ENCODE results near the gene NPL. TPM values are rescaled to one million over a fixed set of nuclear protein-coding genes. Genes with fewer than 3 reads are reported as not detected.

The NPL gene
- total RNA-seq, 2 donors from 2014 or later = 5.8 to 8.7 TPM

DNA sequence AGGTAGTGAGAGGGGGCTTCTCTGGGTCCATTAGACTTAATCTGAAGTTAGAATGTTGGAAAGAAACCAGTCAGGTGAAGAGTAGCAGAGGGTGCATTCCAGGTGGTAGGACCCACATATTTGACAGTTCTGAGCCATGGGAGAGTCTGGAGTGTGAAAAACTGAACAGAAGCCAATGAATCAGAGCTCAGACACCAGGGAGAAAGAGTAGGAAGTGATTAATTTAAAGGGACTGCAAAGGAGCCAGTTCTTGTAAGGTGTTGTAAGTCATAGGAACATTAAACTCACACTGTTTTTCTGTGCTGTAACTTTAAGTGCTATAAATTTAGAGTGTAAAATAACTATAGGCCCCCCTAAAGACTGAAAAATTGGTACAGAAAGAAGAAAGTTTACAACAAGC is 43.7 kb downstream of the NPL start:
- Histone ChIP-seq H3K9me3 (ENCODE audit: control insufficient read depth, low read length) (no peaks in the 10 kb centered on the region), H3K9ac (ENCODE audit: extremely low read depth, low read length, poor library complexity, severe bottlenecking) (no peak overlapping the region), H3K4me3 (ENCODE audit: low read length) (no peak overlapping the region), H3K4me1 (ENCODE audit: control insufficient read depth, insufficient read depth, low read length) (peaks cover 7% of the 10 kb centered on the region), H3K36me3 (ENCODE audit: control insufficient read depth, insufficient read depth, low read length) (peaks cover 7% of the 10 kb centered on the region), H3K27me3 (ENCODE audit: control insufficient read depth, insufficient read depth, low read length, poor library complexity, severe bottlenecking) (no peaks in the 10 kb centered on the region), H3K27ac (ENCODE audit: low read depth, low read length) (no peak overlapping the region)
- TF ChIP-seq, protein P1, sequence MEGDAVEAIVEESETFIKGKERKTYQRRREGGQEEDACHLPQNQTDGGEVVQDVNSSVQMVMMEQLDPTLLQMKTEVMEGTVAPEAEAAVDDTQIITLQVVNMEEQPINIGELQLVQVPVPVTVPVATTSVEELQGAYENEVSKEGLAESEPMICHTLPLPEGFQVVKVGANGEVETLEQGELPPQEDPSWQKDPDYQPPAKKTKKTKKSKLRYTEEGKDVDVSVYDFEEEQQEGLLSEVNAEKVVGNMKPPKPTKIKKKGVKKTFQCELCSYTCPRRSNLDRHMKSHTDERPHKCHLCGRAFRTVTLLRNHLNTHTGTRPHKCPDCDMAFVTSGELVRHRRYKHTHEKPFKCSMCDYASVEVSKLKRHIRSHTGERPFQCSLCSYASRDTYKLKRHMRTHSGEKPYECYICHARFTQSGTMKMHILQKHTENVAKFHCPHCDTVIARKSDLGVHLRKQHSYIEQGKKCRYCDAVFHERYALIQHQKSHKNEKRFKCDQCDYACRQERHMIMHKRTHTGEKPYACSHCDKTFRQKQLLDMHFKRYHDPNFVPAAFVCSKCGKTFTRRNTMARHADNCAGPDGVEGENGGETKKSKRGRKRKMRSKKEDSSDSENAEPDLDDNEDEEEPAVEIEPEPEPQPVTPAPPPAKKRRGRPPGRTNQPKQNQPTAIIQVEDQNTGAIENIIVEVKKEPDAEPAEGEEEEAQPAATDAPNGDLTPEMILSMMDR (conservative IDR thresholded peaks at IDR 0.05) = no peak
- no peak overlapping the region for H3K4me3 Mint-ChIP-seq
- no peaks in the 10 kb centered on the region for H3K27me3 Mint-ChIP-seq (ENCODE audit: insufficient read depth)
- no peak overlapping the region for H3K27ac Mint-ChIP-seq
- no peaks in the 10 kb centered on the region for H3K9me3 Mint-ChIP-seq
- peaks cover 13% of the 10 kb centered on the region for H3K4me1 Mint-ChIP-seq
- no peak for DNase-seq
- peaks cover 2% of the 10 kb centered on the region for H3K36me3 Mint-ChIP-seq (ENCODE audit: low read depth)

GRCh38 chr1:182834326-182834725 is 44.8 kb downstream of the NPL start:
- Mint-ChIP-seq H3K4me3 (no peak overlapping the region), H3K36me3 (ENCODE audit: low read depth) (peaks cover 2% of the 10 kb centered on the region), H3K4me1 (peaks cover 8% of the 10 kb centered on the region), H3K27me3 (ENCODE audit: insufficient read depth) (no peaks in the 10 kb centered on the region), H3K27ac (no peak overlapping the region), H3K9me3 (no peaks in the 10 kb centered on the region)
- 77 to 87% methylated on average over 2 of the region's 2 CpGs for WGBS, 2 experiments (ENCODE audit: insufficient coverage in 1 of 2, insufficient read length in 1 of 2)
- TF ChIP-seq, protein P1 (conservative IDR thresholded peaks at IDR 0.05) = no peak
- no peak overlapping the region for H3K27ac ChIP-seq (ENCODE audit: low read depth, low read length)
- no peaks in the 10 kb centered on the region for H3K9me3 ChIP-seq (ENCODE audit: control insufficient read depth, low read length)
- H3K27me3 ChIP-seq (ENCODE audit: control insufficient read depth, insufficient read depth, low read length, poor library complexity, severe bottlenecking) = no peaks in the 10 kb centered on the region
- H3K36me3 ChIP-seq (ENCODE audit: control insufficient read depth, insufficient read depth, low read length) = peaks cover 6% of the 10 kb centered on the region
- no peaks in the 10 kb centered on the region for H3K4me1 ChIP-seq (ENCODE audit: control insufficient read depth, insufficient read depth, low read length)
- no peak for DNase-seq
- no peak overlapping the region for H3K9ac ChIP-seq (ENCODE audit: extremely low read depth, low read length, poor library complexity, severe bottlenecking)
- no peak overlapping the region for H3K4me3 ChIP-seq (ENCODE audit: low read length)

DNA sequence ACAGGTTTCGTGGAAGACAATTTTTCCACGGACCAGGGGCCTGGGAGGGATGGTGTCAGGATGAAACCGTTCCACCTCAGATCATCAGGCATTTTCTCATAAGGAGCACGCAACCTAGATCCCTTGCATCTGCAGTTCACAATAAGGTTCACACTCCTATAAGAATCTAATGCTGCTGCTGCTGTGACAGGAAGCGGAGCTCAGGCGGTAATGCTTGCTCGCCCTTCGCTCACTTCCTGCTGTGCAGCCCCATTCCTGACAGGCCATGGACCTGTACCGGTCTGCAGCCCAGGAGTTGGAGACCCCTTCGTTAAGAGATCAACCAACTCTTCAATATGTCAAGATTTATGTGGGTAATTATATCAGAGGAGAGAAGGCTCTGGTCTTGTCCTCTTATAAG is 46.2 kb downstream of the NPL start:
- no peaks in the 10 kb centered on the region for H3K9me3 ChIP-seq (ENCODE audit: control insufficient read depth, low read length)
- 83 to 89% methylated on average over 6 to 10 of the region's 10 CpGs for WGBS, 2 experiments (ENCODE audit: insufficient coverage in 1 of 2, insufficient read length in 1 of 2)
- H3K27me3 ChIP-seq (ENCODE audit: control insufficient read depth, insufficient read depth, low read length, poor library complexity, severe bottlenecking) = no peaks in the 10 kb centered on the region
- H3K36me3 ChIP-seq (ENCODE audit: control insufficient read depth, insufficient read depth, low read length) = peaks cover 3% of the 10 kb centered on the region
- H3K9me3 Mint-ChIP-seq = no peaks in the 10 kb centered on the region
- no peak overlapping the region for H3K4me3 ChIP-seq (ENCODE audit: low read length)
- no peaks in the 10 kb centered on the region for H3K4me1 ChIP-seq (ENCODE audit: control insufficient read depth, insufficient read depth, low read length)
- H3K9ac ChIP-seq (ENCODE audit: extremely low read depth, low read length, poor library complexity, severe bottlenecking) = no peak overlapping the region
- no peaks in the 10 kb centered on the region for H3K27me3 Mint-ChIP-seq (ENCODE audit: insufficient read depth)
- peaks cover 8% of the 10 kb centered on the region for H3K4me1 Mint-ChIP-seq
- H3K36me3 Mint-ChIP-seq (ENCODE audit: low read depth) = peaks cover 11% of the 10 kb centered on the region
- no peak overlapping the region for H3K27ac Mint-ChIP-seq
- TF ChIP-seq, protein P1 (conservative IDR thresholded peaks at IDR 0.05) = no peak
- peak; percentile 52 for DNase-seq
- H3K27ac ChIP-seq (ENCODE audit: low read depth, low read length) = no peak overlapping the region
- H3K4me3 Mint-ChIP-seq = no peak overlapping the region
